Spleen (tissue), 7 donors: ENCODE measurements around the gene KCNAB1.

Experiments used
- POLR2A ChIP-seq, 3 donors: fragments of 450-650 bp; IDR thresholded peaks; one replicate each; pipeline ENCODE4 v1.5.1; 2017; ENCODE audit warnings: antibody characterized with exemption in 3 of 3, mild to moderate bottlenecking in 1 of 3
- POLR2AphosphoS5 ChIP-seq, 3 donors: sonication (generic); formaldehyde crosslinking; IDR thresholded peaks; one replicate each; pipeline ENCODE4 v1.5.1; 2017; ENCODE audit warnings: antibody characterized with exemption in 3 of 3
- TF ChIP-seq, protein P1 (sequence below), 11 experiments: fragments of 200-600 bp in 7 of 11; fragments of 450-650 bp in 4 of 11; sonication (generic) in 4 of 11; IDR thresholded peaks in 8 of 11; conservative IDR thresholded peaks in 3 of 11; 1 replicate in 7 of 11; 2 replicates in 4 of 11; pipeline versions ENCODE4 v1.4.0 to v1.8.0; 2016 to 2021; ENCODE audit warnings: antibody characterized with exemption in 11 of 11, inconsistent platforms in 4 of 11, mild to moderate bottlenecking in 1 of 11
- donor health status: DM: no; HTN: no; CAD: no; lungs with moderate emphysema.
- donor health status: DM: no; HTN: no; CAD: no.
- donor health status: DM: no; HTN: no; CAD: no.

DNA sequence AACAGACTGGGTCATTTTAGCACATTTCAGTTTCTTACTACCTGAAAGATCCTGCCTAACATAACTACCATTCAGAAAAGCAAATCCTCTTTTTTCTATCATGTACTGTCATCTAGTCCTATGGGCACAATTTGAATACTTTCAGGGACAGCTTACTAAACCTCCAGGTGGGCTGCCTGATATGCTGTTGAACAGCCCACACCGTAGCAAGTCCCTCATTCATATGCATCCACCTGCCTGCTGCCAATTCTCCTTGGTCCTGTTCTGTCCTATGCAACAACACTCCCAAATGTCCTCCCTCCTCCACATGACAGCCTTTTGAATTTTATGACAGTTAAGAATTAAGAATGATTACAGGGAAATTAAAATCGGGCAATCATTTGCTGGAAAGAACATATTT is 137.9 kb downstream of the KCNAB1 start:
- TF ChIP-seq POLR2A (IDR thresholded peaks at IDR 0.05) (no peak), POLR2AphosphoS5 (IDR thresholded peaks at IDR 0.05) (no peak)
- TF ChIP-seq, protein P1, sequence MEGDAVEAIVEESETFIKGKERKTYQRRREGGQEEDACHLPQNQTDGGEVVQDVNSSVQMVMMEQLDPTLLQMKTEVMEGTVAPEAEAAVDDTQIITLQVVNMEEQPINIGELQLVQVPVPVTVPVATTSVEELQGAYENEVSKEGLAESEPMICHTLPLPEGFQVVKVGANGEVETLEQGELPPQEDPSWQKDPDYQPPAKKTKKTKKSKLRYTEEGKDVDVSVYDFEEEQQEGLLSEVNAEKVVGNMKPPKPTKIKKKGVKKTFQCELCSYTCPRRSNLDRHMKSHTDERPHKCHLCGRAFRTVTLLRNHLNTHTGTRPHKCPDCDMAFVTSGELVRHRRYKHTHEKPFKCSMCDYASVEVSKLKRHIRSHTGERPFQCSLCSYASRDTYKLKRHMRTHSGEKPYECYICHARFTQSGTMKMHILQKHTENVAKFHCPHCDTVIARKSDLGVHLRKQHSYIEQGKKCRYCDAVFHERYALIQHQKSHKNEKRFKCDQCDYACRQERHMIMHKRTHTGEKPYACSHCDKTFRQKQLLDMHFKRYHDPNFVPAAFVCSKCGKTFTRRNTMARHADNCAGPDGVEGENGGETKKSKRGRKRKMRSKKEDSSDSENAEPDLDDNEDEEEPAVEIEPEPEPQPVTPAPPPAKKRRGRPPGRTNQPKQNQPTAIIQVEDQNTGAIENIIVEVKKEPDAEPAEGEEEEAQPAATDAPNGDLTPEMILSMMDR (IDR thresholded peaks at IDR 0.05 in 8 of 11, conservative IDR thresholded peaks at IDR 0.05 in 3 of 11), result no peak
